Thyroid gland (tissue), 4 donors: Measurements from ENCODE around the gene GALNTL6.

Experiments
- POLR2A ChIP-seq, 2 donors: fragments of 450-650 bp; IDR thresholded peaks; one replicate each; pipeline ENCODE4 v1.6.1; 2017; ENCODE audit warnings: antibody characterized with exemption in 2 of 2, mild to moderate bottlenecking in 2 of 2, moderate library complexity in 1 of 2
- TF ChIP-seq, protein P1 (sequence below), 6 experiments: fragments of 200-600 bp in 3 of 6; fragments of 450-650 bp in 3 of 6; sonication (generic) in 3 of 6; IDR thresholded peaks; one replicate each; pipeline ENCODE4 v1.5.1; 2016 to 2019; ENCODE audit warnings: antibody characterized with exemption in 6 of 6, mild to moderate bottlenecking in 2 of 6, inconsistent platforms in 1 of 6, moderate library complexity in 1 of 6

DNA sequence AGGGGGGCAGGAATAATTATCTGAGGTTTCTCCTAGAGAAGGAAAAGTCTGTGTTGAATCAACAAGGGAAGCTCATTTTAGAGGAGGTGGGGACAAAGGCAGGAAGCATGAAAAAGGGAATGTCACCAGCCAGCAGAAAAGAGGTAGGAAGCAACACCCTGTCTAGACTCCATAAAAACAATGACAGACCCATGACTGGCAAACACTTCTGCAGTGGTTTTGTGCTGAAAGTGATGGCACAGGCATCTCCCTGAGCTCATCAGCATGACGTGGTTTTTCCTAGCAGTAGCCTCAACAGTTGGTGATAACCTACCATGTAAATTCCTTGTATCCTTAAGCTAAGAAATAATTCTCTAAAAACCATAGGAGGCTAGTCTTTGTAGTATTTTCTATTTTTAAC is 1244.7 kb downstream of the GALNTL6 start:
- TF ChIP-seq, protein P1, sequence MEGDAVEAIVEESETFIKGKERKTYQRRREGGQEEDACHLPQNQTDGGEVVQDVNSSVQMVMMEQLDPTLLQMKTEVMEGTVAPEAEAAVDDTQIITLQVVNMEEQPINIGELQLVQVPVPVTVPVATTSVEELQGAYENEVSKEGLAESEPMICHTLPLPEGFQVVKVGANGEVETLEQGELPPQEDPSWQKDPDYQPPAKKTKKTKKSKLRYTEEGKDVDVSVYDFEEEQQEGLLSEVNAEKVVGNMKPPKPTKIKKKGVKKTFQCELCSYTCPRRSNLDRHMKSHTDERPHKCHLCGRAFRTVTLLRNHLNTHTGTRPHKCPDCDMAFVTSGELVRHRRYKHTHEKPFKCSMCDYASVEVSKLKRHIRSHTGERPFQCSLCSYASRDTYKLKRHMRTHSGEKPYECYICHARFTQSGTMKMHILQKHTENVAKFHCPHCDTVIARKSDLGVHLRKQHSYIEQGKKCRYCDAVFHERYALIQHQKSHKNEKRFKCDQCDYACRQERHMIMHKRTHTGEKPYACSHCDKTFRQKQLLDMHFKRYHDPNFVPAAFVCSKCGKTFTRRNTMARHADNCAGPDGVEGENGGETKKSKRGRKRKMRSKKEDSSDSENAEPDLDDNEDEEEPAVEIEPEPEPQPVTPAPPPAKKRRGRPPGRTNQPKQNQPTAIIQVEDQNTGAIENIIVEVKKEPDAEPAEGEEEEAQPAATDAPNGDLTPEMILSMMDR (IDR thresholded peaks at IDR 0.05) = no peak
- no peak for TF ChIP-seq POLR2A (IDR thresholded peaks at IDR 0.05)
